ENCODE measurements around the gene FH.

Gene FH

GRCh38 chr1:241503444-241503843, 16.1 kb downstream of the FH start:
- no peak overlapping the region for H3K4me3 ChIP-seq (ENCODE audit: low read length)
- TF ChIP-seq, protein P1, sequence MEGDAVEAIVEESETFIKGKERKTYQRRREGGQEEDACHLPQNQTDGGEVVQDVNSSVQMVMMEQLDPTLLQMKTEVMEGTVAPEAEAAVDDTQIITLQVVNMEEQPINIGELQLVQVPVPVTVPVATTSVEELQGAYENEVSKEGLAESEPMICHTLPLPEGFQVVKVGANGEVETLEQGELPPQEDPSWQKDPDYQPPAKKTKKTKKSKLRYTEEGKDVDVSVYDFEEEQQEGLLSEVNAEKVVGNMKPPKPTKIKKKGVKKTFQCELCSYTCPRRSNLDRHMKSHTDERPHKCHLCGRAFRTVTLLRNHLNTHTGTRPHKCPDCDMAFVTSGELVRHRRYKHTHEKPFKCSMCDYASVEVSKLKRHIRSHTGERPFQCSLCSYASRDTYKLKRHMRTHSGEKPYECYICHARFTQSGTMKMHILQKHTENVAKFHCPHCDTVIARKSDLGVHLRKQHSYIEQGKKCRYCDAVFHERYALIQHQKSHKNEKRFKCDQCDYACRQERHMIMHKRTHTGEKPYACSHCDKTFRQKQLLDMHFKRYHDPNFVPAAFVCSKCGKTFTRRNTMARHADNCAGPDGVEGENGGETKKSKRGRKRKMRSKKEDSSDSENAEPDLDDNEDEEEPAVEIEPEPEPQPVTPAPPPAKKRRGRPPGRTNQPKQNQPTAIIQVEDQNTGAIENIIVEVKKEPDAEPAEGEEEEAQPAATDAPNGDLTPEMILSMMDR (IDR thresholded peaks at IDR 0.05; ENCODE audit: insufficient read depth, low read depth, low read length, missing control alignments): no peak
- no peak for DNase-seq (ENCODE audit: low read depth)

DNA sequence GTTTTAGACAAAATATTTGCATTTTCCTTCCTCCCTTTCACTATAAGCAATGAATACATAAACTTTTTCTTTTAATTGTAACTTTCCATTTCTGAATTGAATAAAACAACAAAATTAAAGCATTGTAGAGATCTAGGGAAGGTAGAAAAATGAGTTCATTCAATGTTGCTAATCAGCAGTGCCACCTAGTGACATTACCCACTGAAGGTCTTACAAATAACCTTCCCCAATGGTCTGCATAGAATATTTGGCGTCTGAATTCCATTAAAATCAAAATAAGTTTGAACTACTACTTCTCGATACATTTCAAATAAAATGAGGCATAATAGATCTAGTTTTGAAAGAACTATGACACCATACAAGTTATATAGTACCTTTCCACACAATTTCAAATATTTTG, 19.6 kb downstream of the FH start:
- no peak overlapping the region for H3K4me3 ChIP-seq (ENCODE audit: low read length)
- DNase-seq (ENCODE audit: low read depth): peak; percentile 51
- TF ChIP-seq, protein P1 (IDR thresholded peaks at IDR 0.05; ENCODE audit: insufficient read depth, low read depth, low read length, missing control alignments): peak; percentile 50

DNA sequence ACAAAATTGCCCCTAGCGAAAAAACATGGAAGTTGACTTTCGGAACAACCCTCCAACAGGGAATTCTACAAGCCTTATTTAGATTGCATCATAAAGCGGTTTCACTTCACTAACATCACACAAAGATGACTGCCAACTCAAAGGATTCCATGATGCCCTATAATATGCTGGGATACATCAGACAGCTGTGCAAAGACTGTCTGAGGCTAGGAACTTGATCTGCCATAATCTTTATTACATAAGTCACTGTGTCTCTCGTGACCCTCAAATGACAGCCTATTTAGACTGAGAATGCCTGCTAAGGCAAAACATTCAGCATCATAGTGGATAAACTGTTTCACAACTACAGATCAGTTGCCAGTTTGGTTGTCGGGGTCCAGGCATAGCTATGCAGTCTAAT, 23.8 kb downstream of the FH start:
- no peak for DNase-seq (ENCODE audit: low read depth)
- TF ChIP-seq, protein P1 (IDR thresholded peaks at IDR 0.05; ENCODE audit: insufficient read depth, low read depth, low read length, missing control alignments): no peak
- H3K4me3 ChIP-seq (ENCODE audit: low read length): no peak overlapping the region

DNA sequence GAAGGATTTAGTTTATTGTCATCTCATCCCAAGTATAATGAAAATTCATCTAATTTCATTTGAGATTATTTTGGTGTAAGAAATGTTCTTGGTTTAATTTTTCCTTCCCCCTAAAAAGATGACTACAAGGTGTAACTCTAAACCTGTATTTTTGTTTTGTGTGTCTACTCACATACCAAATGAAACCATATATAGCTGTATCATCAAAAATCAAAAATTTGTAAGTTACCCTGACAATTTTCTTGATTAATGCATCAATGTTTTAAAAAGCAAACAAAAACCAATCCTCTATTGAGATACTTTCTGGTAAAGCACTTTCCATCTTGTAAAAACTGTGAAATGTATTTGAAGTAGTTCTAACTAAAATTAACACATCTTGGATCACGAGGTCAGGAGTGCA, 30.8 kb downstream of the FH start:
- DNase-seq (ENCODE audit: low read depth): no peak
- no peak overlapping the region for H3K4me3 ChIP-seq (ENCODE audit: low read length)
- TF ChIP-seq, protein P1 (IDR thresholded peaks at IDR 0.05; ENCODE audit: insufficient read depth, low read depth, low read length, missing control alignments): no peak

DNA sequence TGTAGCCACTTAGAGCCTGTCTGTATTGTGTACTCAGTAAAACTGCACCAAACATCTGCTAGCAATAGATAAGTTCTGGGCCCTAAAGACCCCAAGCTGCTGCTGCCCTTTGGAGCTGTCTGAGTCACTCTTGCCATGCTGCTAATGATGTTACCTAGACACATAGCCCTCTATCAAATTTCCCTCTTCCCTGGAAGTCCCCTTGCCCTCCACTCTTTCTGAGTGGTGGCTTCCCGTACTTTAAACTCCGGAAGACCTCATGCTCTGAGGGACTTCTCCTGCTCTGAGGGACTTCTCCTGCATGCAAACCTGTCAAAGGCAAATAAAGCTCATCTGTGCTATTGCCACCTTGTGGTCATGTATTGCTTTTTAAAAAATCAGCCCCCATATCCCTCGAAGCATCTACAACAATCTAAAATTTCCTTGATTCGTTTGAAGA, 34.0 kb downstream of the FH start:
- peak; percentile 28 for DNase-seq (ENCODE audit: low read depth)
- TF ChIP-seq, protein P1 (IDR thresholded peaks at IDR 0.05; ENCODE audit: insufficient read depth, low read depth, low read length, missing control alignments): peak; percentile 22
- no peak overlapping the region for H3K4me3 ChIP-seq (ENCODE audit: low read length)

GRCh38 chr1:241485145-241485544, 34.4 kb downstream of the FH start:
- no peak for DNase-seq (ENCODE audit: low read depth)
- no peak overlapping the region for H3K4me3 ChIP-seq (ENCODE audit: low read length)
- TF ChIP-seq, protein P1 (IDR thresholded peaks at IDR 0.05; ENCODE audit: insufficient read depth, low read depth, low read length, missing control alignments): no peak

GRCh38 chr1:241482761-241483250, 36.7 kb downstream of the FH start:
- TF ChIP-seq, protein P1 (IDR thresholded peaks at IDR 0.05; ENCODE audit: insufficient read depth, low read depth, low read length, missing control alignments): no peak
- peak; percentile 67 for DNase-seq (ENCODE audit: low read depth)
- H3K4me3 ChIP-seq (ENCODE audit: low read length): no peak overlapping the region

All from epithelial cell of esophagus (primary cell).